Caco-2 (cell line): ENCODE data around the gene PPFIBP2. TPM values are rescaled to one million over a fixed set of nuclear protein-coding genes. Genes with fewer than 3 reads are reported as not detected.

Experiments
- BruUV-seq: library from RNA; stranded (reverse); fragments of 400-500 nt; replicated peaks from 2 replicates; lab custom pipeline; 2021; lab: Mats Ljungman, UMichigan
- CTCF ChIA-PET: fragments of 300-600 bp; sonication (Branson Sonifier 250); formaldehyde crosslinking; loops from one replicate; lab custom pipeline; 2022; ENCODE audit warnings: antibody characterized with exemption; lab: Charles Lee
- POLR2A ChIA-PET: fragments of 300-600 bp; sonication (Branson Sonifier 250); formaldehyde crosslinking; loops from one replicate; lab custom pipeline; 2022; ENCODE audit warnings: antibody characterized with exemption; lab: Charles Lee
- DNase-seq, 2 experiments: peaks; one replicate each; pipeline versions ENCODE4 v3.0.0 to v3.0.0-alpha.2; 2020 to 2022
- H3K27me3 ChIP-seq: replicated peaks from 2 replicates; pipeline ENCODE4 v1.6.0; 2011; ENCODE audit warnings: low read length; ENCODE audit not compliant: control insufficient read depth, insufficient read depth
- H3K36me3 ChIP-seq: 2 replicates; pipeline ENCODE4 v1.5.1; 2011; ENCODE audit warnings: low read length; ENCODE audit not compliant: control insufficient read depth, insufficient read depth
- H3K4me1 ChIP-seq: fragments of 250-450 bp; sonication (Bioruptor Pico); 2 replicates; pipeline ENCODE4 v1.5.1; 2020; ENCODE audit warnings: mild to moderate bottlenecking
- H3K4me3 ChIP-seq: 2 replicates; pipeline ENCODE4 v1.5.1; 2011; ENCODE audit warnings: low read depth, mild to moderate bottlenecking, control low read depth, low read length
- H3K9me3 ChIP-seq: fragments of 250-450 bp; sonication (Bioruptor Pico); 2 replicates; pipeline ENCODE4 v1.5.1; 2020; ENCODE audit warnings: mild to moderate bottlenecking, moderate library complexity
- H3K27ac Mint-ChIP-seq: one replicate; pipeline ENCODE4 v1.8.0; 2022; ENCODE audit warnings: mixed read lengths; ENCODE audit not compliant: unreplicated experiment
- H3K27me3 Mint-ChIP-seq: one replicate; pipeline ENCODE4 v1.8.0; 2022; ENCODE audit warnings: mixed read lengths; ENCODE audit not compliant: insufficient read depth, unreplicated experiment
- H3K36me3 Mint-ChIP-seq: one replicate; pipeline ENCODE4 v1.8.0; 2022; ENCODE audit warnings: mild to moderate bottlenecking, mixed read lengths; ENCODE audit not compliant: insufficient read depth, unreplicated experiment
- H3K4me1 Mint-ChIP-seq: one replicate; pipeline ENCODE4 v1.8.0; 2022; ENCODE audit warnings: low read depth, mixed read lengths; ENCODE audit not compliant: unreplicated experiment
- H3K4me3 Mint-ChIP-seq: one replicate; pipeline ENCODE4 v1.8.0; 2022; ENCODE audit warnings: mild to moderate bottlenecking, moderate library complexity, mixed read lengths; ENCODE audit not compliant: unreplicated experiment
- H3K9me3 Mint-ChIP-seq: one replicate; pipeline ENCODE4 v1.8.0; 2022; ENCODE audit warnings: mixed read lengths; ENCODE audit not compliant: unreplicated experiment
- CTCF ChIP-seq, 2 experiments: fragments of 200-600 bp in 1 of 2; IDR thresholded peaks; 1 replicate in 1 of 2; 2 replicates in 1 of 2; pipeline versions ENCODE4 v1.5.1 to v1.8.0; 2011 to 2022; ENCODE audit warnings: antibody characterized with exemption in 1 of 2, control low read depth in 1 of 2, inconsistent platforms in 1 of 2, low read depth in 1 of 2, low read length in 1 of 2, mild to moderate bottlenecking in 1 of 2, moderate library complexity in 1 of 2; ENCODE audit not compliant: insufficient read depth in 1 of 2, severe bottlenecking in 1 of 2, unreplicated experiment in 1 of 2
- intact Hi-C: fragments of 100-400 bp; cut with micrococcal nuclease; formaldehyde crosslinking; loops from one replicate; pipeline ENCODE4 v1.10.0; 2022; ENCODE audit not compliant: unreplicated experiment
- total RNA-seq: library from RNA; stranded (reverse); gene quantifications from 2 replicates; pipeline ENCODE4 v1.2.3, GENCODE V29; 2022

Gene PPFIBP2
- total RNA-seq, 1 experiment from 2014 or later = 72.5 TPM

GRCh38 chr11:7584910-7585309 is 71.1 kb downstream of the PPFIBP2 start:
- no peak overlapping the region for H3K4me3 Mint-ChIP-seq
- Histone ChIP-seq H3K4me1 (no peaks in the 10 kb centered on the region), H3K27me3 (no peaks in the 10 kb centered on the region), H3K9me3 (no peaks in the 10 kb centered on the region), H3K4me3 (no peak overlapping the region), H3K36me3 (peaks cover 3% of the 10 kb centered on the region)
- ChIA-PET POLR2A (no interaction called here), CTCF (no interaction called here)
- H3K36me3 Mint-ChIP-seq = peaks cover 17% of the 10 kb centered on the region
- no peaks in the 10 kb centered on the region for H3K27me3 Mint-ChIP-seq
- H3K27ac Mint-ChIP-seq = no peak overlapping the region
- no TSS peak for BruUV-seq
- no peaks in the 10 kb centered on the region for H3K9me3 Mint-ChIP-seq
- no peak for TF ChIP-seq CTCF (IDR thresholded peaks at IDR 0.05; ENCODE audit: insufficient read depth in 1 of 2, low read depth in 1 of 2, low read length in 1 of 2, severe bottlenecking in 1 of 2, unreplicated experiment in 1 of 2)
- DNase-seq = no peak
- intact Hi-C loops = no loop called here
- peaks cover 11% of the 10 kb centered on the region for H3K4me1 Mint-ChIP-seq

GRCh38 chr11:7585816-7586215 is 72.0 kb downstream of the PPFIBP2 start:
- H3K4me3 Mint-ChIP-seq = no peak overlapping the region
- no TSS peak for BruUV-seq
- DNase-seq = no peak
- H3K36me3 ChIP-seq = peaks cover 2% of the 10 kb centered on the region
- no peaks in the 10 kb centered on the region for H3K9me3 ChIP-seq
- TF ChIP-seq CTCF (IDR thresholded peaks at IDR 0.05; ENCODE audit: insufficient read depth in 1 of 2, low read depth in 1 of 2, low read length in 1 of 2, severe bottlenecking in 1 of 2, unreplicated experiment in 1 of 2) = no peak
- H3K36me3 Mint-ChIP-seq = peaks cover 17% of the 10 kb centered on the region
- ChIA-PET POLR2A (no interaction called here), CTCF (no interaction called here)
- peaks cover 6% of the 10 kb centered on the region for H3K4me1 Mint-ChIP-seq
- H3K9me3 Mint-ChIP-seq = no peaks in the 10 kb centered on the region
- intact Hi-C loops = no loop called here
- H3K27me3 Mint-ChIP-seq = no peaks in the 10 kb centered on the region
- H3K27ac Mint-ChIP-seq = no peak overlapping the region
- H3K4me1 ChIP-seq = no peaks in the 10 kb centered on the region
- H3K4me3 ChIP-seq = no peak overlapping the region
- no peaks in the 10 kb centered on the region for H3K27me3 ChIP-seq

GRCh38 chr11:7586376-7586775 is 72.6 kb downstream of the PPFIBP2 start:
- TF ChIP-seq CTCF (IDR thresholded peaks at IDR 0.05; ENCODE audit: insufficient read depth in 1 of 2, low read depth in 1 of 2, low read length in 1 of 2, severe bottlenecking in 1 of 2, unreplicated experiment in 1 of 2) = no peak
- no TSS peak for BruUV-seq
- Mint-ChIP-seq H3K36me3 (peaks cover 17% of the 10 kb centered on the region), H3K27ac (no peak overlapping the region), H3K9me3 (no peaks in the 10 kb centered on the region), H3K27me3 (no peaks in the 10 kb centered on the region), H3K4me3 (no peak overlapping the region), H3K4me1 (peaks cover 6% of the 10 kb centered on the region)
- ChIA-PET POLR2A (no interaction called here), CTCF (no interaction called here)
- no peak for DNase-seq
- H3K4me3 ChIP-seq = no peak overlapping the region
- no peaks in the 10 kb centered on the region for H3K27me3 ChIP-seq
- intact Hi-C loops = no loop called here
- no peaks in the 10 kb centered on the region; the same call in 1 of the 2 replicates for H3K36me3 ChIP-seq
- no peaks in the 10 kb centered on the region for H3K9me3 ChIP-seq
- H3K4me1 ChIP-seq = no peaks in the 10 kb centered on the region
